Osteocyte (in vitro differentiated cells): ENCODE results near the gene WDR48. TPM values are rescaled to one million over a fixed set of nuclear protein-coding genes. Genes with fewer than 3 reads are reported as not detected.

ENCODE experiments used
- DNase-seq: peaks from one replicate; pipeline ENCODE4 v3.0.0; 2021; ENCODE audit warnings: mixed read lengths; ENCODE audit not compliant: unreplicated experiment; ENCODE audit errors: extremely low spot score
- H3K27ac Mint-ChIP-seq: one replicate; pipeline ENCODE4 v1.8.0; 2021; ENCODE audit warnings: mild to moderate bottlenecking, mixed read lengths; ENCODE audit not compliant: unreplicated experiment
- H3K27me3 Mint-ChIP-seq: one replicate; pipeline ENCODE4 v1.8.0; 2021; ENCODE audit warnings: mixed read lengths; ENCODE audit not compliant: unreplicated experiment
- H3K36me3 Mint-ChIP-seq: one replicate; pipeline ENCODE4 v1.8.0; 2021; ENCODE audit warnings: mixed read lengths; ENCODE audit not compliant: unreplicated experiment
- H3K4me1 Mint-ChIP-seq: one replicate; pipeline ENCODE4 v1.8.0; 2021; ENCODE audit warnings: mixed read lengths; ENCODE audit not compliant: unreplicated experiment
- H3K4me3 Mint-ChIP-seq: one replicate; pipeline ENCODE4 v1.8.0; 2021; ENCODE audit warnings: mild to moderate bottlenecking, moderate library complexity, mixed read lengths; ENCODE audit not compliant: unreplicated experiment
- H3K9me3 Mint-ChIP-seq: one replicate; pipeline ENCODE4 v1.8.0; 2021; ENCODE audit warnings: mixed read lengths; ENCODE audit not compliant: unreplicated experiment
- total RNA-seq: library from RNA; stranded (reverse); gene quantifications from 2 replicates; pipeline ENCODE4 v1.2.1, GENCODE V29; 2021
- TF ChIP-seq, protein P1 (sequence below): fragments of 200-600 bp; sonication (generic); IDR thresholded peaks from 2 replicates; pipeline ENCODE4 v1.5.0; 2021; ENCODE audit warnings: antibody characterized with exemption, mild to moderate bottlenecking, moderate library complexity

Gene WDR48
- total RNA-seq, 1 donor from 2014 or later: 45.4 TPM

DNA sequence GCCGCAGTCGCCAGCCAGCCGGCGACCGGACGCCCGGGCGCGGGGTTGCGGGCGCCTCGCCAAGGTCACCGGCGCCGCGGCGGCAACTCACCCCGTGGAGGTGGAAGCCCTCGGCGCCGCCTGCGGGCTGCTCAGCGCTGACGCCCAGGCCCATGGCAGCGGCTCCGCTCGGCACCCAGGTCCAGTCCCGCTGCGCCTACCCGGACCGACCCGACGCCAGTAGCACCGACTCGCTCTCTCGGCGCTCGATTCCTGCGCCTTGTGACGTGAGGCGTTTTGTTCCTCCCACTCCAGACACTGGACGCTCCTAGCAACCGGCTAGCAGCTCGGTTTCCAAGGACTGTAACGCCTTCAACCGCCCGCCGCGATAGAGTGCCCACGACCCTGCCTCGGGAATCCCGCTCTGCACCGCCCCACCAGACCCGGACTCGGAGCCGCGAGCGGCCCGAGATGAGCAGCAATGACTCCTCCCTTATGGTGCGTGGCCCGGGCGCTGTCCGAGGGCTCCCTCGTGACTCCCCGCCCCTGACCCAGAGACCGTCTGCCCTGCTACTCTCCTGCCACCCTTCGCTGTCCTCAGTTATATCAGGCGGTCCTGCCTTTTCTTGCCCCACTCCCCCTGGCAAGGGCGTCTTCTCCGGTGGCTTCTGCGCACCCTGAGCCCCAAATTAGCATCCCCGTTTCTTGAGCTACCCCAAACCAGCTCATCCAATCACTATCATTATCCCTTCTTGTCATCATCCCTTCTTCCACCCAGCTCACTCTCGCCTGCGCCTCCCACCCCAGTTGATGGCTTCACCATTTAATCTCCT, 55.8 kb downstream of the WDR48 start, which contains the start of the genes GORASP1 and TTC21A:
GORASP1 (minus strand) TSS at position 240 of the 812 bp plus-strand sequence; CDS start at position 154, 86 bp downstream.
TTC21A (plus strand) TSS at position 293 of the 812 bp plus-strand sequence; CDS start at position 451, 158 bp downstream.
- Mint-ChIP-seq H3K36me3 (peaks cover 2% of the 10 kb centered on the region), H3K4me1 (peaks cover 39% of the 10 kb centered on the region), H3K27ac (peak within 1 kb of the TSS; percentile 95), H3K4me3 (peak within 1 kb of the TSS; percentile 94), H3K9me3 (no peaks in the 10 kb centered on the region), H3K27me3 (no peaks in the 10 kb centered on the region)
- TF ChIP-seq, protein P1, sequence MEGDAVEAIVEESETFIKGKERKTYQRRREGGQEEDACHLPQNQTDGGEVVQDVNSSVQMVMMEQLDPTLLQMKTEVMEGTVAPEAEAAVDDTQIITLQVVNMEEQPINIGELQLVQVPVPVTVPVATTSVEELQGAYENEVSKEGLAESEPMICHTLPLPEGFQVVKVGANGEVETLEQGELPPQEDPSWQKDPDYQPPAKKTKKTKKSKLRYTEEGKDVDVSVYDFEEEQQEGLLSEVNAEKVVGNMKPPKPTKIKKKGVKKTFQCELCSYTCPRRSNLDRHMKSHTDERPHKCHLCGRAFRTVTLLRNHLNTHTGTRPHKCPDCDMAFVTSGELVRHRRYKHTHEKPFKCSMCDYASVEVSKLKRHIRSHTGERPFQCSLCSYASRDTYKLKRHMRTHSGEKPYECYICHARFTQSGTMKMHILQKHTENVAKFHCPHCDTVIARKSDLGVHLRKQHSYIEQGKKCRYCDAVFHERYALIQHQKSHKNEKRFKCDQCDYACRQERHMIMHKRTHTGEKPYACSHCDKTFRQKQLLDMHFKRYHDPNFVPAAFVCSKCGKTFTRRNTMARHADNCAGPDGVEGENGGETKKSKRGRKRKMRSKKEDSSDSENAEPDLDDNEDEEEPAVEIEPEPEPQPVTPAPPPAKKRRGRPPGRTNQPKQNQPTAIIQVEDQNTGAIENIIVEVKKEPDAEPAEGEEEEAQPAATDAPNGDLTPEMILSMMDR: no peak
- peak; percentile 92 for DNase-seq

DNA sequence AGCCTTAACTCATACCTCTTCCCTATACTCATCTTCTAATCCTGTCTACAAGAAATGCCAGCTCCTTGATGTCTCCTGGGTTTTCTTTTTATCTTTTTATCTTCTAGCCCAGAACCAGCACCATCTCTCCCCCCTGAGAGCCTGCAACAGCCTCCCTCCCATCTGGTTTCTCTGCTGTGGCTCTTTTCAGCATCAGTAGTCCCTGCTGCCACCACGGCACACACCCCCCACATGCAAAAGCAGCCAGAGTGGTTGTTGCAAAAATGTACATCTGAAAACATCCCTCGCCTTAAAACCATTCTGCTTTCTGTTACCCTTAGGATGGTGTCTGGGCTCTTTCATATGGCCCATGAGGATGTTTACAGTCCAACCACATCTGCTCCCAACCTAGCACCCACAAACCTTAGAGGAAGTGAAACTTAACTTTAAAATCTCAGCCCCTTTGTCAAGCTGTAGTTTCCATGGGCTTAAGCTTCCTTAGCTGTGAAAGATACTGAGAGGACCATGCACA, 56.4 kb downstream of the WDR48 start:
- TF ChIP-seq, protein P1: no peak
- peaks cover 33% of the 10 kb centered on the region for H3K4me1 Mint-ChIP-seq
- DNase-seq: no peak
- H3K27ac Mint-ChIP-seq: peak overlapping the region; percentile 95
- peak overlapping the region; percentile 94 for H3K4me3 Mint-ChIP-seq
- no peaks in the 10 kb centered on the region for H3K9me3 Mint-ChIP-seq
- peaks cover 2% of the 10 kb centered on the region for H3K36me3 Mint-ChIP-seq
- H3K27me3 Mint-ChIP-seq: no peaks in the 10 kb centered on the region

DNA sequence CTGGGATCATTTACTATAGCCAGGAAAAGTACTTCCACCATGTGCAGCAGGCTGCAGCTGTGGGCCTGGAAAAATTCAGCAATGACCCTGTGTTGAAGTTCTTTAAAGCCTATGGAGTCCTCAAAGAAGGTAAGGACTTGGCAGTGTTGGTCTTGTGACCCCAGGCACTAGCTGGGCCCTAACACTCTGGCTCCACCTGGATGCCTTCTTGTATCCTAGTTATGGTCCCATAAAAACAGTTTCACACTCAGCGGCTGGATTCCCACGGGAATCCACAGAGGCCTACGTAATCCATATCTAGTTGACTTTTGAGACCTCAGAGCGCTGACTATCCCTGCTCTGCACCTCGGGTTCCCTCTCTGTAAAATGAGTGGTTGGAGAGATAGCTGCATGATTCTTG, 57.3 kb downstream of the WDR48 start:
- peaks cover 29% of the 10 kb centered on the region for H3K4me1 Mint-ChIP-seq
- no peak overlapping the region for H3K4me3 Mint-ChIP-seq
- no peak for DNase-seq
- no peaks in the 10 kb centered on the region for H3K27me3 Mint-ChIP-seq
- H3K36me3 Mint-ChIP-seq: peaks cover 2% of the 10 kb centered on the region
- no peak overlapping the region for H3K27ac Mint-ChIP-seq
- TF ChIP-seq, protein P1: no peak
- H3K9me3 Mint-ChIP-seq: no peaks in the 10 kb centered on the region

DNA sequence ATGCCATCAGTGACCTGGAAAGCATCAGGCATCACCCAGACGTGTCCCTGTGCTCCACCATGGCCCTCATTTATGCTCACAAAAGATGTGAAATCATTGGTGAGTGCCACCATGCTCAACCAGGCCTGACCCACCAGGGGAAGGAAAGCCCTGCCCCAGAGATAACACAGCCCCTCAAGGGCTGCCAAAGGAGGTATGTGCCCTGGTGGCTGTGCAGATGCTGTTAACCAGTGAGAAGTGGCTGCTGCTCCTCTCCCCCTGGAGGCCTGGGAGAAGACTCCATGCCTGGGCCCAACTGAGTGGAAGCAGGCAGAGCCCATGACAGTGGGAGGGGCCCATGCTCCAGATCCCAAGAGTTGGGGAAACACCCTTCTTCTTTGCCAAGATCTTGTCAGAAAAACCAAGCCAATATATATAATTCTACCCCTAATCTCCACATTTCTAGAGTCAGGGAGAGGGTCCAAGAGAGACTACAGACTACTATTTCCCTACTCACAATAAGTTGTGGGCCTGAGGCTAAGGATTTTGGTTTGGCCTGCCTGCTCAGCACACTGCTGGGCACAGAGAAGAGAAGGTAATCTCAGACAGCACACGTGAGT, 58.3 kb downstream of the WDR48 start:
- DNase-seq: no peak
- Mint-ChIP-seq H3K27ac (no peak overlapping the region), H3K36me3 (peaks cover 2% of the 10 kb centered on the region), H3K9me3 (no peaks in the 10 kb centered on the region), H3K27me3 (no peaks in the 10 kb centered on the region), H3K4me1 (peaks cover 25% of the 10 kb centered on the region), H3K4me3 (no peak overlapping the region)
- TF ChIP-seq, protein P1: no peak

DNA sequence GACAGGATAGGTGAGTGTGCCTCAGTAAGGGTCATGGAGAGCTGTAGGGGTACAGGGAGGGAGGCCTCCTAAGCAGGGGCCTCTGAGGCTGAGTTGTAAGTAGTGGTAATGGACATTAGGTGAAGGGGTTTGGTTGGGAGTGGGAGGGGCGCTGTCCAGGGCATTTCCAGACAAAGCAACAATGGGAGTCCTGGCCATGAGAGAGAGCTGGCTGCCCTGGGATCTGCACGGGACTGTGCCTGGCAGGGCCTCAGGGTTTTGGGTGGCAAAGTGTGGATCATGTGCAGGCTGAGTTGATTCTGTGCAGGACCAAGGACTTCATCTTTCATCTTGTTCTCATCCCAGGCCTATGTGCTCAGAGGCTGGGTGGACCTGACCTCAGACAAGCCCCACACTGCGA, 60.3 kb downstream of the WDR48 start:
- DNase-seq: no peak
- Mint-ChIP-seq H3K36me3 (peaks cover 2% of the 10 kb centered on the region), H3K9me3 (no peaks in the 10 kb centered on the region), H3K4me3 (no peak overlapping the region), H3K27me3 (no peaks in the 10 kb centered on the region), H3K27ac (no peak overlapping the region), H3K4me1 (peaks cover 9% of the 10 kb centered on the region)
- TF ChIP-seq, protein P1: no peak
